Mucosa of descending colon (tissue), 3 donors: ENCODE measurements around the gene GNG7. TPM values are rescaled to one million over a fixed set of nuclear protein-coding genes. Genes with fewer than 3 reads are reported as not detected.

Experiments
- ATAC-seq: fragments of 200-7000 bp; cut with Tn5 transposase; one replicate; pipeline ENCODE4 v1.9.1; 2020; ENCODE audit warnings: mild to moderate bottlenecking, moderate library complexity
- DNase-seq, 3 donors: peaks; one replicate each; pipeline ENCODE4 v3.0.0-alpha.2; 2020
- H3K36me3 ChIP-seq: fragments of 200-600 bp; one replicate; pipeline ENCODE4 v1.8.0; 2021; ENCODE audit warnings: low read depth, mild to moderate bottlenecking
- H3K4me1 ChIP-seq: fragments of 200-600 bp; one replicate; pipeline ENCODE4 v1.8.0; 2021; ENCODE audit warnings: low read depth, mild to moderate bottlenecking
- H3K4me3 ChIP-seq: fragments of 200-600 bp; one replicate; pipeline ENCODE4 v1.8.0; 2021; ENCODE audit warnings: mild to moderate bottlenecking
- H3K9me3 ChIP-seq: fragments of 200-600 bp; one replicate; pipeline ENCODE4 v1.8.0; 2021; ENCODE audit warnings: mild to moderate bottlenecking
- CTCF ChIP-seq: fragments of 200-600 bp; IDR thresholded peaks from one replicate; pipeline ENCODE4 v1.8.0; 2022; ENCODE audit warnings: antibody characterized with exemption, mild to moderate bottlenecking
- intact Hi-C, 2 donors: fragments of 100-400 bp; cut with DNase I in 1 of 2; cut with micrococcal nuclease in 1 of 2; formaldehyde crosslinking; loops; one replicate each; pipeline versions ENCODE4 v1.11.0 to v1.11.1; 2022; cut with DNase I, micrococcal nuclease
- total RNA-seq, 3 donors: library from RNA; stranded (reverse); fragmentation: NEBNext Ultra II Directional in 2 of 3; extraction: Animal tissue kit (Norgen Biotek cat#: 25700) in 2 of 3; gene quantifications; one replicate each; pipeline versions ENCODE4 v1.2.1 to v1.2.4, GENCODE V29; 2021 to 2023
- donor health status: DM: no; HTN: no; CAD: no; lungs with moderate emphysema.
- donor health status: DM: no; HTN: no; CAD: no.
- donor health status: DM: no; HTN: yes; CAD: no.

The GNG7 gene
- total RNA-seq, 3 donors from 2014 or later, result 2.5 to 6.9 (median 2.9) TPM

GRCh38 chr19:2701361-2702169 is 929 bp downstream of the GNG7 start:
- H3K4me1 ChIP-seq, result peaks cover 2% of the 10 kb centered on the region
- H3K36me3 ChIP-seq, result no peaks in the 10 kb centered on the region
- no peak for TF ChIP-seq CTCF
- no peaks in the 10 kb centered on the region for H3K9me3 ChIP-seq
- intact Hi-C loops, result no loop called here
- DNase-seq, result no peak
- ATAC-seq, result no peak
- no peak overlapping the region for H3K4me3 ChIP-seq

DNA sequence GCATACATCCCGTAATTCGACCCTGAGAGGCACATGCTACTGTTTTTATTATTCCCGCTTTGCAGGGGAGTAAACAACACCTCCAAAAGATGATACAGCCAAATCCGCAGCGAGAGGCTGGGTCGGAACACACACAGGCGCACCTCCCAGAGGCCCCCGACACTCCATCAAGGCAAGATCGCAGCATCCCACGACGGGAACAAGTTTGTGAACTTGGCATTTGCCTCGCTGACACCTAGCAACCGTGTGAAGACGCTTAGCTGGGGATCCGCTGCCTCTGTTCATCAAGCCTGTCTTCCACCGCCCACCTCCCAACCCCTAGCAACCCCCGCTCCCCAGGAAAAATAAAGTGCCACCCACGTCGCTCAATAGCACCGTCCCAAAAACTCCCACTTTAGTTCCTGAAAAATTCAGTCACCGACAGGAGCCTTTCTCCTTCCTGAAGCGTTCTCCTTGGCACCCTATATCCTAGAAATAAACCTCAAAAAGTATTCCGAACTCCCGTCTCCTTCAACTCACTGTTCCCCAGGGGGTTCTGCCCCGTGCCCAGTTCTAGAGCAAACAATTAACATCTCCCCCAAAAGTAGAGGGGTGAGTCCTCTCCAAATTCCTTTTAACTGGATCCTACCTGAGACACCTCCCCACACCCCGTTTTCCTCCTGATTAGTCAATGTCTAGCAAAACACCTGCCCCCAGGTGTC is 1.7 kb downstream of the GNG7 start:
- DNase-seq (no peak), ATAC-seq (no peak)
- no peak for TF ChIP-seq CTCF
- Histone ChIP-seq H3K4me1 (peaks cover 2% of the 10 kb centered on the region), H3K36me3 (no peaks in the 10 kb centered on the region), H3K9me3 (no peaks in the 10 kb centered on the region), H3K4me3 (no peak overlapping the region)
- intact Hi-C loops, result no loop called here

- Histone ChIP-seq H3K36me3 (no peaks in the 10 kb centered on the region), H3K4me3 (no peak overlapping the region), H3K9me3 (no peaks in the 10 kb centered on the region), H3K4me1 (peaks cover 4% of the 10 kb centered on the region)
- intact Hi-C loops, result no loop called here
- TF ChIP-seq CTCF, result no peak
- no peak for DNase-seq
- no peak for ATAC-seq
These were observed 2.9 kb downstream of the GNG7 start for GRCh38 chr19:2699413-2700140.

DNA sequence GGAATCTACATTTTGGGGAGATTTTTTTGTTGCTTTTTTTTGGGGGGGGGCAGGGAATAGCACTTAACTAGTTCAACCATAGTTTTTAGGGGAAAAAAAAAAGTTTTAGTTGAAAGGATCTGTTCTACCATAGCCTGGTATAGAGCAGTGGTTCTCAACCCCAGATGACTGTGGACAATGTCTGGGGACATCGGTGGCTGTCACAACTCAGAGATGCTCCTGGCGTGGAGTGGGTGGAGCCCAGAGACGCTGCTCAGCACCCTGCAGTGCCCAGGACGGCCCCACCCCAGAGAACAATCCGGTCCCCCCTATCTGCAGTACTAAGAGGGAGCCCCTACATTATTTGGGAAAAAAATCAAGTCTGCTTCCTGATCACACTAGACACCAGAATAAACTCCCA is 8.3 kb downstream of the GNG7 start:
- DNase-seq, result no peak
- ATAC-seq, result no peak
- H3K36me3 ChIP-seq, result no peaks in the 10 kb centered on the region
- no peaks in the 10 kb centered on the region for H3K9me3 ChIP-seq
- TF ChIP-seq CTCF, result no peak
- intact Hi-C loops, result no loop called here
- H3K4me3 ChIP-seq, result no peak overlapping the region
- peaks cover 4% of the 10 kb centered on the region for H3K4me1 ChIP-seq

DNA sequence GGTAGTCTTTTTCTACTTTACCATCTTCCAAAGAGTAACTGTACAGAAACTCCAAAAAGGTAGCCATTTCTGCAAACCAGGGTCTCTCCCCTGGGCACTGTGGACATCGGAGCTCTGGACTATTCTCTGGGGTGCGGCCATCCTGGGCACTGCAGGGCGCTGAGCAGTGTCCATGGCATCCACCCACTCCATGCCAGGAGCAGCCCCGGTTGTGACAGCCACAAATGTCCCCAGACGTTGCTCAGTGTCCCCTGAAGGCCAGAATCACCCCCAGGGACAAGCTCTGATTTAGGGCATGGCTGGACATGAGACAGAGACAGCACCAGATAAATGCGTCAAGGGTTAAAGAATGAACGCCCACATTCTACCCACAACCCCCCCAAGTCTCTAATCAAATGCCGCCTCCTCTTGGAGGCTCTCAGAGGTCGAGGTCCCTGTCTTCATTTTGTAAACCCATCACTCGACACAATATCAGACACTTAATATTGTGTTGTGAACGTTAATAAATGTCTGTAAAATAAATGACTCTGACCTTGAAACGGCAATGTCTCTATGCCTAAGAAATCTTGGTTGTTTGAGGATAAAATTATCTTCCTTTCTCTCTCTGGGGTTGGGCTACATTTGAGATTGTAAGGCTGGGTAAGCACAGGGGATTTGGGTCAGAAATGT is 8.9 kb downstream of the GNG7 start:
- no peak for TF ChIP-seq CTCF
- ATAC-seq, result no peak
- Histone ChIP-seq H3K4me3 (no peak overlapping the region), H3K36me3 (no peaks in the 10 kb centered on the region), H3K9me3 (no peaks in the 10 kb centered on the region), H3K4me1 (peaks cover 4% of the 10 kb centered on the region)
- intact Hi-C loops, result no loop called here
- no peak for DNase-seq
